Activated CD4-positive, alpha-beta T cell treated with anti-CD3 and anti-CD28 coated beads, Interleukin-10, Interleukin-2, amounts not matched to agents 100 ng/mL and 50 ng/mL, durations not matched to agents 16 hours and 8 hours (primary cell): Measurements from ENCODE around the gene ADD2.
"Not testable (repeated sequence)": the region's sequence is repeated elsewhere in the genome, so short reads cannot be mapped to it uniquely, and the experiment has no call there.

Experiments used
- DNase-seq: peaks from one replicate; pipeline ENCODE4 v3.0.0-alpha.2; 2020

Gene ADD2

GRCh38 chr2:70767699-70768589, at the start of gene ADD2:
Gene ADD2 (minus strand): TSS chr2:70768200. CDS start chr2:70706408, 61,792 bp downstream.
- peak; percentile 72 for DNase-seq

- peak; percentile 84 for DNase-seq
Observed at GRCh38 chr2:70817284-70817954, 49.4 kb upstream of the ADD2 start.

- DNase-seq: no peak
Observed at GRCh38 chr2:70816726-70817125, 48.7 kb upstream of the ADD2 start.

- DNase-seq: no peak
Observed at GRCh38 chr2:70808983-70809958, 41.3 kb upstream of the ADD2 start.

- DNase-seq: no peak
Observed at GRCh38 chr2:70807828-70808118, 39.8 kb upstream of the ADD2 start.

- no peak for DNase-seq
Observed at GRCh38 chr2:70807102-70807827, 39.3 kb upstream of the ADD2 start.

- no peak for DNase-seq
Observed at GRCh38 chr2:70806620-70807019, 38.6 kb upstream of the ADD2 start.

GRCh38 chr2:70806013-70806412, 38.0 kb upstream of the ADD2 start:
- no peak for DNase-seq

- no peak for DNase-seq
Observed at GRCh38 chr2:70801607-70802263, 33.7 kb upstream of the ADD2 start.

GRCh38 chr2:70799706-70800105, 31.7 kb upstream of the ADD2 start:
- no peak for DNase-seq

GRCh38 chr2:70797996-70798395, 30.0 kb upstream of the ADD2 start:
- not testable (repeated sequence) for DNase-seq

- no peak for DNase-seq
Observed at GRCh38 chr2:70797506-70797905, 29.5 kb upstream of the ADD2 start.

GRCh38 chr2:70796262-70796661, 28.3 kb upstream of the ADD2 start:
- DNase-seq: no peak

- no peak for DNase-seq
Observed at GRCh38 chr2:70795164-70795995, 27.4 kb upstream of the ADD2 start.

GRCh38 chr2:70793450-70793849, 25.4 kb upstream of the ADD2 start:
- DNase-seq: no peak

- DNase-seq: no peak
Observed at GRCh38 chr2:70790136-70790828, 22.3 kb upstream of the ADD2 start, which contains the start of gene FIGLA. Gene FIGLA (minus strand): TSS chr2:70790643. CDS start chr2:70790638, 5 bp downstream.

GRCh38 chr2:70789304-70790135, 21.5 kb upstream of the ADD2 start:
- peak; percentile 88 for DNase-seq

GRCh38 chr2:70785137-70785911, 17.3 kb upstream of the ADD2 start:
- peak; percentile 72 for DNase-seq
